NT2/D1 (cell line): ENCODE data around the gene GBA3.

Experiments
- SUZ12 ChIP-seq: IDR thresholded peaks from 2 replicates; pipeline ENCODE4 v1.6.1; 2011; ENCODE audit not compliant: insufficient read length, insufficient read depth; ENCODE audit errors: extremely low read depth
- YY1 ChIP-seq: IDR thresholded peaks from 2 replicates; pipeline ENCODE4 v1.6.1; 2011; ENCODE audit not compliant: insufficient read length, insufficient read depth
- ZNF274 ChIP-seq: IDR thresholded peaks from 2 replicates; pipeline ENCODE4 v1.6.1; 2011; ENCODE audit warnings: mild to moderate bottlenecking, low read depth, low read length

DNA sequence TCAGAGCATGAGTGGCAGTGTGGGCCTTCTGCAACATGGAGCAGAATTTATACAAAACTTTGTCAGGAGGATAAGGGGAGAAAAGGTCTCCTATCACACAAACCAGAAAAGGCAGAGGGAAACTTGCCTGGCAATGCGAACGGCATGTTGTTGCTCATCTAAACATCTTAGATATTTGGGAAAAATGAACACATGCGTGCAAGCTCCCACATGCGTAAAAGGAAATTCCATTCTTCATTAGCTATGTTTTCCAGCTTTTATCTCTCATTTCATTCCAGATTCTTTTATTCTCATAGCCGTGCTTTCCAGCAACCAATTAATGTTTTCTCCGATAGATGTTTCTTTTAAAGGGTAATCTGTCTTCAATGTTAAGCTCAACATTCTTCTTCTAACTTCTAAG, 31.3 kb upstream of the GBA3 start:
- no peak for TF ChIP-seq ZNF274
- no peak for TF ChIP-seq YY1
- no peak for TF ChIP-seq SUZ12
